Liver (tissue), 3 donors: Measurements from ENCODE around the gene PTPN9.

Experiments
- EGR1 ChIP-seq, 2 donors: IDR thresholded peaks; 2 replicates each; pipeline ENCODE4 v1.6.1; 2016 to 2018; ENCODE audit warnings: antibody characterized with exemption in 2 of 2, low read depth in 2 of 2
- JUND ChIP-seq, 2 donors: IDR thresholded peaks; 2 replicates each; pipeline ENCODE4 v1.6.1; 2016; ENCODE audit warnings: antibody characterized with exemption in 2 of 2
- MAX ChIP-seq: IDR thresholded peaks from 2 replicates; pipeline ENCODE4 v1.6.1; 2016; ENCODE audit warnings: antibody characterized with exemption
- RAD21 ChIP-seq, 2 donors: IDR thresholded peaks; 2 replicates each; pipeline ENCODE4 v1.6.1; 2016; ENCODE audit warnings: antibody characterized with exemption in 2 of 2, mild to moderate bottlenecking in 2 of 2
- RXRA ChIP-seq, 2 donors: IDR thresholded peaks; 2 replicates each; pipeline ENCODE4 v1.6.1; 2017 to 2018; ENCODE audit warnings: antibody characterized with exemption in 2 of 2, mild to moderate bottlenecking in 1 of 2
- SP1 ChIP-seq: IDR thresholded peaks from 2 replicates; pipeline ENCODE4 v1.6.1; 2018; ENCODE audit warnings: antibody characterized with exemption, mild to moderate bottlenecking
- TAF1 ChIP-seq: conservative IDR thresholded peaks from 2 replicates; pipeline ENCODE4 v1.6.1; 2016; ENCODE audit warnings: antibody characterized with exemption, mild to moderate bottlenecking
- TF ChIP-seq, protein P1 (sequence below): fragments of 150-350 bp; IDR thresholded peaks from 2 replicates; pipeline ENCODE4 v1.5.1; 2017; ENCODE audit warnings: improper control_type of control experiment, low read depth, low read length; ENCODE audit not compliant: missing input control
- TF ChIP-seq, protein P2 (sequence below): IDR thresholded peaks from 2 replicates; pipeline ENCODE4 v1.6.1; 2016; ENCODE audit warnings: antibody characterized with exemption, mild to moderate bottlenecking
- donor health status: healthy.
- donor health status: healthy.

DNA sequence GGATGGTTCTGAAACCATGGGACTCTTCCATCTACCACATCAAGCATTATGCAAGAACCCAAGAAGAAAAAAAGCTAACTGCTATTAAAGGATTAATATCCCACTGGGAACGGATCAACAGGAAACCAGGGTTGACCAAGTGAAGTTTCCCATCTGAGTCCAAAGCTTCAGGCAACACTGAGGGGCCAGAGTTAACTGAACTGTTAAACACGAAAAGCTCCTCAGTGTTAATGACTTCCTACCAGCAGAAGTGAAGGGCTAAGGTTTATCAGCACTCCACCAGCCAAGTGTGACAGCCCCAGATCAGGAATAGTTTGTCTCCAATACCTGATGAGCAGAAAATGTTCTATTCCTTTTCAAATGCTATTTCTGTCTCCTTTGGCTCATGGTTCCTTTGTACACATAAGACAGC, 36.7 kb downstream of the PTPN9 start:
- TF ChIP-seq TAF1 (no peak), RXRA (IDR thresholded peaks at IDR 0.05) (no peak), JUND (IDR thresholded peaks at IDR 0.05) (no peak), RAD21 (IDR thresholded peaks at IDR 0.05) (no peak), EGR1 (IDR thresholded peaks at IDR 0.05; ENCODE audit: low read depth in 2 of 2) (no peak), MAX (no peak), SP1 (no peak)
- TF ChIP-seq, protein P1, sequence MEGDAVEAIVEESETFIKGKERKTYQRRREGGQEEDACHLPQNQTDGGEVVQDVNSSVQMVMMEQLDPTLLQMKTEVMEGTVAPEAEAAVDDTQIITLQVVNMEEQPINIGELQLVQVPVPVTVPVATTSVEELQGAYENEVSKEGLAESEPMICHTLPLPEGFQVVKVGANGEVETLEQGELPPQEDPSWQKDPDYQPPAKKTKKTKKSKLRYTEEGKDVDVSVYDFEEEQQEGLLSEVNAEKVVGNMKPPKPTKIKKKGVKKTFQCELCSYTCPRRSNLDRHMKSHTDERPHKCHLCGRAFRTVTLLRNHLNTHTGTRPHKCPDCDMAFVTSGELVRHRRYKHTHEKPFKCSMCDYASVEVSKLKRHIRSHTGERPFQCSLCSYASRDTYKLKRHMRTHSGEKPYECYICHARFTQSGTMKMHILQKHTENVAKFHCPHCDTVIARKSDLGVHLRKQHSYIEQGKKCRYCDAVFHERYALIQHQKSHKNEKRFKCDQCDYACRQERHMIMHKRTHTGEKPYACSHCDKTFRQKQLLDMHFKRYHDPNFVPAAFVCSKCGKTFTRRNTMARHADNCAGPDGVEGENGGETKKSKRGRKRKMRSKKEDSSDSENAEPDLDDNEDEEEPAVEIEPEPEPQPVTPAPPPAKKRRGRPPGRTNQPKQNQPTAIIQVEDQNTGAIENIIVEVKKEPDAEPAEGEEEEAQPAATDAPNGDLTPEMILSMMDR: no peak
- TF ChIP-seq, protein P2, sequence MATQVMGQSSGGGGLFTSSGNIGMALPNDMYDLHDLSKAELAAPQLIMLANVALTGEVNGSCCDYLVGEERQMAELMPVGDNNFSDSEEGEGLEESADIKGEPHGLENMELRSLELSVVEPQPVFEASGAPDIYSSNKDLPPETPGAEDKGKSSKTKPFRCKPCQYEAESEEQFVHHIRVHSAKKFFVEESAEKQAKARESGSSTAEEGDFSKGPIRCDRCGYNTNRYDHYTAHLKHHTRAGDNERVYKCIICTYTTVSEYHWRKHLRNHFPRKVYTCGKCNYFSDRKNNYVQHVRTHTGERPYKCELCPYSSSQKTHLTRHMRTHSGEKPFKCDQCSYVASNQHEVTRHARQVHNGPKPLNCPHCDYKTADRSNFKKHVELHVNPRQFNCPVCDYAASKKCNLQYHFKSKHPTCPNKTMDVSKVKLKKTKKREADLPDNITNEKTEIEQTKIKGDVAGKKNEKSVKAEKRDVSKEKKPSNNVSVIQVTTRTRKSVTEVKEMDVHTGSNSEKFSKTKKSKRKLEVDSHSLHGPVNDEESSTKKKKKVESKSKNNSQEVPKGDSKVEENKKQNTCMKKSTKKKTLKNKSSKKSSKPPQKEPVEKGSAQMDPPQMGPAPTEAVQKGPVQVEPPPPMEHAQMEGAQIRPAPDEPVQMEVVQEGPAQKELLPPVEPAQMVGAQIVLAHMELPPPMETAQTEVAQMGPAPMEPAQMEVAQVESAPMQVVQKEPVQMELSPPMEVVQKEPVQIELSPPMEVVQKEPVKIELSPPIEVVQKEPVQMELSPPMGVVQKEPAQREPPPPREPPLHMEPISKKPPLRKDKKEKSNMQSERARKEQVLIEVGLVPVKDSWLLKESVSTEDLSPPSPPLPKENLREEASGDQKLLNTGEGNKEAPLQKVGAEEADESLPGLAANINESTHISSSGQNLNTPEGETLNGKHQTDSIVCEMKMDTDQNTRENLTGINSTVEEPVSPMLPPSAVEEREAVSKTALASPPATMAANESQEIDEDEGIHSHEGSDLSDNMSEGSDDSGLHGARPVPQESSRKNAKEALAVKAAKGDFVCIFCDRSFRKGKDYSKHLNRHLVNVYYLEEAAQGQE: no peak
